Sigmoid colon (tissue), 4 donors: Measurements from ENCODE around the gene RBFOX2.

Experiments
- CTCF ChIP-seq, 4 experiments: fragments of 450-650 bp in 3 of 4; fragments of 200-600 bp in 1 of 4; IDR thresholded peaks; one replicate each; pipeline ENCODE4 v1.5.1; 2016 to 2019; ENCODE audit warnings: antibody characterized with exemption in 4 of 4, mild to moderate bottlenecking in 3 of 4, moderate library complexity in 2 of 4
- EP300 ChIP-seq, 4 donors: sonication (generic); formaldehyde crosslinking; IDR thresholded peaks; one replicate each; pipeline ENCODE4 v1.6.1; 2017; ENCODE audit warnings: antibody characterized with exemption in 4 of 4
- POLR2A ChIP-seq, 2 donors: fragments of 450-650 bp; IDR thresholded peaks; one replicate each; pipeline ENCODE4 v1.6.1; 2016; ENCODE audit warnings: antibody characterized with exemption in 2 of 2, mild to moderate bottlenecking in 2 of 2, moderate library complexity in 2 of 2
- POLR2AphosphoS5 ChIP-seq, 4 donors: sonication (generic); formaldehyde crosslinking; IDR thresholded peaks; one replicate each; pipeline ENCODE4 v1.6.1; 2017; ENCODE audit warnings: antibody characterized with exemption in 4 of 4

- no peak for TF ChIP-seq CTCF (IDR thresholded peaks at IDR 0.05)
- TF ChIP-seq POLR2AphosphoS5 (IDR thresholded peaks at IDR 0.05) = no peak
- TF ChIP-seq POLR2A (IDR thresholded peaks at IDR 0.05) = no peak
- no peak for TF ChIP-seq EP300 (IDR thresholded peaks at IDR 0.05)
Measured at GRCh38 chr22:35752006-35752862, 276.4 kb downstream of the RBFOX2 start.
